ENCODE results near the gene XYLB. TPM values are rescaled to one million over a fixed set of nuclear protein-coding genes. Genes with fewer than 3 reads are reported as not detected.

XYLB gene
- total RNA-seq, 1 experiment from 2014 or later, result 14.0 TPM

DNA sequence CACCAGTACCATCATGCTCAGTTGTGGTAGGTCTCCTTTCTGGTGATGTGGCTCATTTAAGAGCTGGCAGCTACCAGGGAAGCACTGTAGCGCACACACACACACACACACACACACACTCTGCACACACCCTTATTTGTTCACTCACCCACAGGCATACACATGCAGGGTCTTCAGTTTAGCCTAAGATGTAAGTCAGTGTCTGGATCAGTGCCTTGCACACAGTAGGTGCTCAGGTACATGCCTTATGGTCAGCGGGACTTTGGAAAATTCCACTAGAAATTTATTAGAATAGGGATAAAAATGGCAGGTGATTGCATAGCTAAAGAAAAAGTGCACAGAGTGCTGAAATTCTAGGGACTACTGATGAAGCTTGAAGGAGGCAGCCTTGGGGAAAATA is 23.6 kb downstream of the XYLB start:
- RAD21 ChIA-PET (ENCODE audit: low non-redundant PET in 1 of 2, low total read pairs in 2 of 2, uncharacterized antibody in 2 of 2, unreplicated experiment in 2 of 2), result no interaction called here
- Histone ChIP-seq H3K9ac (ENCODE audit: low read length) (no peak overlapping the region), H3K27ac (ENCODE audit: low read depth, low read length) (no peak overlapping the region), H3K4me3 (replicated peaks in 1 of 2; ENCODE audit: low read depth in 1 of 2, low read length in 2 of 2) (no peak overlapping the region), H3K9me3 (ENCODE audit: control insufficient read depth in 1 of 2, insufficient read depth in 1 of 2, low read depth in 1 of 2, low read length in 2 of 2) (no peaks in the 10 kb centered on the region), H3K4me1 (ENCODE audit: control insufficient read depth in 1 of 2, insufficient read depth in 2 of 2, low read length in 2 of 2) (no peaks in the 10 kb centered on the region), H4K20me1 (ENCODE audit: insufficient read depth) (no peaks in the 10 kb centered on the region), H3K79me2 (ENCODE audit: insufficient read depth, low read length) (no peaks in the 10 kb centered on the region), H3K36me3 (ENCODE audit: control insufficient read depth in 1 of 2, insufficient read depth in 2 of 2, low read length in 2 of 2) (peaks cover 14 to 30% of the 10 kb centered on the region in 2 experiments), H3K9me2 (ENCODE audit: insufficient read depth) (no peaks in the 10 kb centered on the region), H3K4me2 (ENCODE audit: low read length) (no peak overlapping the region), H2AFZ (ENCODE audit: low read depth, low read length, poor library complexity, severe bottlenecking) (no peak overlapping the region), H3K27me3 (ENCODE audit: insufficient read depth, low read length) (no peaks in the 10 kb centered on the region)
- POLR2A ChIA-PET, result no interaction called here
- CTCF ChIA-PET, result no interaction called here
- no TSS peak for BruUV-seq (replicated peaks)
- no peak for DNase-seq (ENCODE audit: low read depth, low spot score)
- intact Hi-C loops (cut with micrococcal nuclease), result no loop called here
- no peak for ATAC-seq
- TF ChIP-seq EZH2phosphoT487 (IDR thresholded peaks at IDR 0.05; ENCODE audit: borderline replicate concordance), result no peak
- no peak for TF ChIP-seq YY1 (IDR thresholded peaks at IDR 0.05; ENCODE audit: extremely low read depth, insufficient replicate concordance, low read depth, low read length)
- no peak for TF ChIP-seq FOSL1 (IDR thresholded peaks at IDR 0.05; ENCODE audit: low read depth)

- no peak overlapping the region for H3K9ac ChIP-seq (ENCODE audit: low read length)
- H3K4me2 ChIP-seq (ENCODE audit: low read length), result no peak overlapping the region
- no peak overlapping the region for H3K27ac ChIP-seq (ENCODE audit: low read depth, low read length)
- RAD21 ChIA-PET (ENCODE audit: low non-redundant PET in 1 of 2, low total read pairs in 2 of 2, uncharacterized antibody in 2 of 2, unreplicated experiment in 2 of 2), result no interaction called here
- no peak for DNase-seq (ENCODE audit: low read depth, low spot score)
- peaks cover 13 to 30% of the 10 kb centered on the region in 2 experiments for H3K36me3 ChIP-seq (ENCODE audit: control insufficient read depth in 1 of 2, insufficient read depth in 2 of 2, low read length in 2 of 2)
- no peaks in the 10 kb centered on the region for H3K27me3 ChIP-seq (ENCODE audit: insufficient read depth, low read length)
- no peaks in the 10 kb centered on the region for H4K20me1 ChIP-seq (ENCODE audit: insufficient read depth)
- no peaks in the 10 kb centered on the region for H3K9me2 ChIP-seq (ENCODE audit: insufficient read depth)
- no TSS peak for BruUV-seq (replicated peaks)
- POLR2A ChIA-PET, result no interaction called here
- no peaks in the 10 kb centered on the region for H3K79me2 ChIP-seq (ENCODE audit: insufficient read depth, low read length)
- no peak for TF ChIP-seq ZNF274 (IDR thresholded peaks at IDR 0.05; ENCODE audit: low read depth, low read length)
- TF ChIP-seq, protein P1, sequence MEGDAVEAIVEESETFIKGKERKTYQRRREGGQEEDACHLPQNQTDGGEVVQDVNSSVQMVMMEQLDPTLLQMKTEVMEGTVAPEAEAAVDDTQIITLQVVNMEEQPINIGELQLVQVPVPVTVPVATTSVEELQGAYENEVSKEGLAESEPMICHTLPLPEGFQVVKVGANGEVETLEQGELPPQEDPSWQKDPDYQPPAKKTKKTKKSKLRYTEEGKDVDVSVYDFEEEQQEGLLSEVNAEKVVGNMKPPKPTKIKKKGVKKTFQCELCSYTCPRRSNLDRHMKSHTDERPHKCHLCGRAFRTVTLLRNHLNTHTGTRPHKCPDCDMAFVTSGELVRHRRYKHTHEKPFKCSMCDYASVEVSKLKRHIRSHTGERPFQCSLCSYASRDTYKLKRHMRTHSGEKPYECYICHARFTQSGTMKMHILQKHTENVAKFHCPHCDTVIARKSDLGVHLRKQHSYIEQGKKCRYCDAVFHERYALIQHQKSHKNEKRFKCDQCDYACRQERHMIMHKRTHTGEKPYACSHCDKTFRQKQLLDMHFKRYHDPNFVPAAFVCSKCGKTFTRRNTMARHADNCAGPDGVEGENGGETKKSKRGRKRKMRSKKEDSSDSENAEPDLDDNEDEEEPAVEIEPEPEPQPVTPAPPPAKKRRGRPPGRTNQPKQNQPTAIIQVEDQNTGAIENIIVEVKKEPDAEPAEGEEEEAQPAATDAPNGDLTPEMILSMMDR (IDR thresholded peaks at IDR 0.05 in 2 of 3, conservative IDR thresholded peaks at IDR 0.05 in 1 of 3; ENCODE audit: borderline replicate concordance in 1 of 3, insufficient read depth in 1 of 3, low read depth in 2 of 3, low read length in 2 of 3), result no peak
- CTCF ChIA-PET, result no interaction called here
- intact Hi-C loops (cut with micrococcal nuclease), result no loop called here
- H3K4me1 ChIP-seq (ENCODE audit: control insufficient read depth in 1 of 2, insufficient read depth in 2 of 2, low read length in 2 of 2), result no peaks in the 10 kb centered on the region
- no peak overlapping the region for H3K4me3 ChIP-seq (replicated peaks in 1 of 2; ENCODE audit: low read depth in 1 of 2, low read length in 2 of 2)
- ATAC-seq, result no peak
- H3K9me3 ChIP-seq (ENCODE audit: control insufficient read depth in 1 of 2, insufficient read depth in 1 of 2, low read depth in 1 of 2, low read length in 2 of 2), result no peaks in the 10 kb centered on the region
- H2AFZ ChIP-seq (ENCODE audit: low read depth, low read length, poor library complexity, severe bottlenecking), result no peak overlapping the region
These were observed 24.3 kb downstream of the XYLB start for GRCh38 chr3:38370861-38371260.
